ENCODE measurements around the gene STON2. TPM values are rescaled to one million over a fixed set of nuclear protein-coding genes. Genes with fewer than 3 reads are reported as not detected.

Gene STON2
- total RNA-seq, 2 donors from 2014 or later = 12.7 to 23.8 TPM

DNA sequence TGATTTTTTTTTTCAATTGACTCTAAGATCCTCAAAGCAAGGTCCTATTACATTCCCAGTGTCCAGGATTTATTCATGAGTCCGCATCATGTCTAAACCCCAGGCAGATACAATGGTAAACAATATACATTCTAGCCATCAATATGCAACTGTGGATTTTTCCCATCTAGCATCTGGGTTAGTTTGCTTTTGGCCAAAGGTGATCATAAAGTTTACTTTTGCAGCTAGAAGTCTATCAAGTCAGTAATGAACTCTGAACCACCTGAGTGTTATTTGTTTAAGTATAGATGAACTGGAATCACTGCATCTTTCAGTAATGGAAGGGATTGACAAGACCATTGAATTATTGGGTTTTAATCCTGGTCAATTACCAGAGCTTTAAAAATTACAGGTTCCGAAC is 80.8 kb downstream of the STON2 start:
- intact Hi-C loops (cut with DNase I) = no loop called here
- 93% methylated on average over 2 of the region's 2 CpGs for WGBS
- Histone ChIP-seq H3K9me3 (no peaks in the 10 kb centered on the region), H3K36me3 (no peaks in the 10 kb centered on the region), H3K27me3 (replicated peaks; ENCODE audit: insufficient read depth) (no peaks in the 10 kb centered on the region), H3K27ac (no peak overlapping the region), H3K4me1 (replicated peaks) (no peaks in the 10 kb centered on the region), H3K4me3 (no peak overlapping the region)
- no peak for DNase-seq (ENCODE audit: low spot score)
- no peak for TF ChIP-seq CTCF (IDR thresholded peaks at IDR 0.05)
- TF ChIP-seq POLR2A (IDR thresholded peaks at IDR 0.05) = no peak
- TF ChIP-seq POLR2AphosphoS5 (IDR thresholded peaks at IDR 0.05) = no peak

DNA sequence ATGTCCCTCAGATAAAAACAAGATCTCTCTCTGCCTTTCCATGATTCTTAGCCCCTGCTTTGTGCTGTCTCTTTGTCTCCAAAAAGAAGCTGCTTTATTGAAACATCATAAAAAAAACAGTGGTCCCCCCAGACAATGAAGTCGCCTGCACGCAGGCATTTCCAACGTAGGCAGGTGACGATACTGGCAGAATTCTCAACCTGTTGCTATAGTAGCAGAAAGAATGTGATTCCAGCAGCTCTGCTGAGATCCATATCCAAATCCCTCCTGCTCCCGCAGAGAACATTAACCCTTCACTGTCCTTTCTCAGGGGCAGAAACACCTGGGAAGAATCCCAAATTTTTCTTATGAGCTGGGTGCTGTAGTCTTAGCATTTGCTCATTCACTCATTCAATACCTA is 84.8 kb downstream of the STON2 start:
- Histone ChIP-seq H3K4me3 (no peak overlapping the region), H3K4me1 (replicated peaks) (no peaks in the 10 kb centered on the region), H3K27me3 (replicated peaks; ENCODE audit: insufficient read depth) (no peaks in the 10 kb centered on the region), H3K36me3 (no peaks in the 10 kb centered on the region), H3K27ac (no peak overlapping the region), H3K9me3 (no peaks in the 10 kb centered on the region)
- 11% methylated on average over 5 of the region's 5 CpGs for WGBS
- intact Hi-C loops (cut with DNase I) = no loop called here
- DNase-seq (ENCODE audit: low spot score) = no peak
- TF ChIP-seq CTCF (IDR thresholded peaks at IDR 0.05) (no peak), POLR2A (IDR thresholded peaks at IDR 0.05) (no peak), POLR2AphosphoS5 (IDR thresholded peaks at IDR 0.05) (no peak)

DNA sequence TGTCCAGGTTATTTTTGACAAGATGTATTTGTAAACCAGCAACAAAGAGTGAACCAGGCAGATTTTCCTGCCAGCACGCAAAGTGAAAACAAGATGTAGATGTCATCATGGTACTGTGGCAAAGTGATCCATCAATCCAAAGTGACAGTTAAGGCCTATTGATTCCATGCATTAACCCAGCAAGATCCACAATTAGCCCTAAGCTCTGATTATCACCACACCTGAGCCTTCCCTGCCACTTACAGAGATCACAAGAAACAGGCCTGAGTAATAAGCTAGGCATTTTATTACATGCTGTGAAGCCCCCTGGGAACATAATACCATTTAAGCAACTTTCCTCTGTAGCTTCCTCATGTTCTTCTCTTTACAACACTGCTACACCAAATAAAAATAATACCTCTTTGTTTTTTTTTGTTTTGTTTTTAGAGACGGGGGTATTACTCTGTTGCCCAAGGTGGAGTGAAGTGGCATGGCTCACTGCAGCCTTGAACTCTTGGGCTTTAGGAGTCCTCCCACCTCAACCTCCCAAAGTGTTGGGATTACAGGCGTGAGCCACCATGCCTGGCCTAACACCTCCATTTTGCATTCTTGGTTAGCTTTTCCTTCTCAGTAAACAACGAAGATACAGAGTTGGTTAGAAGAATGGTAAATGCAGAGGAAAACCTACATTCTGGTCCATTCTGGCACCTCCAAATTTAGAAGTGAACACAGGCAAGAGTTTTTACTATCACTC is 85.5 kb downstream of the STON2 start:
- Histone ChIP-seq H3K4me3 (no peak overlapping the region), H3K9me3 (no peaks in the 10 kb centered on the region), H3K4me1 (replicated peaks) (no peaks in the 10 kb centered on the region), H3K27ac (no peak overlapping the region), H3K27me3 (replicated peaks; ENCODE audit: insufficient read depth) (no peaks in the 10 kb centered on the region), H3K36me3 (no peaks in the 10 kb centered on the region)
- TF ChIP-seq CTCF (IDR thresholded peaks at IDR 0.05) (no peak), POLR2A (IDR thresholded peaks at IDR 0.05) (no peak), POLR2AphosphoS5 (IDR thresholded peaks at IDR 0.05) (no peak)
- DNase-seq (ENCODE audit: low spot score) = no peak
- WGBS = 75% methylated on average over 4 of the region's 4 CpGs
- intact Hi-C loops (cut with DNase I) = no loop called here

- WGBS = 70% methylated on average over 3 of the region's 3 CpGs
- DNase-seq (ENCODE audit: low spot score) = no peak
- H3K27me3 ChIP-seq (replicated peaks; ENCODE audit: insufficient read depth) = no peaks in the 10 kb centered on the region
- TF ChIP-seq POLR2A (IDR thresholded peaks at IDR 0.05) (no peak), CTCF (IDR thresholded peaks at IDR 0.05) (no peak), POLR2AphosphoS5 (IDR thresholded peaks at IDR 0.05) (no peak)
- H3K9me3 ChIP-seq = no peaks in the 10 kb centered on the region
- intact Hi-C loops (cut with DNase I) = no loop called here
- H3K4me3 ChIP-seq = no peak overlapping the region
- H3K36me3 ChIP-seq = no peaks in the 10 kb centered on the region
- no peaks in the 10 kb centered on the region for H3K4me1 ChIP-seq (replicated peaks)
- no peak overlapping the region for H3K27ac ChIP-seq
Observed at GRCh38 chr14:81313775-81314429, 86.2 kb downstream of the STON2 start.

- Histone ChIP-seq H3K4me3 (no peak overlapping the region), H3K27me3 (replicated peaks; ENCODE audit: insufficient read depth) (no peaks in the 10 kb centered on the region), H3K4me1 (replicated peaks) (no peaks in the 10 kb centered on the region), H3K36me3 (no peaks in the 10 kb centered on the region), H3K9me3 (no peaks in the 10 kb centered on the region), H3K27ac (no peak overlapping the region)
- DNase-seq (ENCODE audit: low spot score) = no peak
- intact Hi-C loops (cut with DNase I) = no loop called here
- TF ChIP-seq POLR2A (IDR thresholded peaks at IDR 0.05) (no peak), POLR2AphosphoS5 (IDR thresholded peaks at IDR 0.05) (no peak), CTCF (IDR thresholded peaks at IDR 0.05) (no peak)
- 54% methylated on average over 7 of the region's 7 CpGs for WGBS
Observed at GRCh38 chr14:81313200-81313599, 86.9 kb downstream of the STON2 start.

Measured in prostate gland (tissue), 2 donors.